Endodermal cell (in vitro differentiated cells): ENCODE results near the gene WDR43. TPM values are rescaled to one million over a fixed set of nuclear protein-coding genes. Genes with fewer than 3 reads are reported as not detected.

Source experiments
- DNase-seq: peaks from one replicate; pipeline ENCODE4 v3.0.0-alpha.2; 2017
- H3K27ac ChIP-seq: 2 replicates; pipeline ENCODE4 v1.5.1; 2013; ENCODE audit warnings: mild to moderate bottlenecking, low read depth, low read length, moderate library complexity
- H3K27me3 ChIP-seq: 2 replicates; pipeline ENCODE4 v1.6.1; 2013; ENCODE audit warnings: mild to moderate bottlenecking, low read length, moderate library complexity; ENCODE audit not compliant: insufficient read depth, control insufficient read depth, poor library complexity, severe bottlenecking
- H3K36me3 ChIP-seq: 2 replicates; pipeline ENCODE4 v1.7.0; 2013; ENCODE audit warnings: mild to moderate bottlenecking, low read length, moderate library complexity; ENCODE audit not compliant: control insufficient read depth, insufficient read depth
- H3K4me1 ChIP-seq: one replicate; pipeline ENCODE4 v1.7.0; 2013; ENCODE audit warnings: low read length; ENCODE audit not compliant: control insufficient read depth, insufficient read depth
- H3K4me3 ChIP-seq: 2 replicates; pipeline ENCODE4 v1.5.1; 2013; ENCODE audit warnings: mild to moderate bottlenecking, low read length, moderate library complexity
- H3K9ac ChIP-seq: 2 replicates; pipeline ENCODE4 v1.6.1; 2013; ENCODE audit warnings: mild to moderate bottlenecking, low read length, moderate library complexity; ENCODE audit not compliant: poor library complexity, severe bottlenecking; ENCODE audit errors: extremely low read depth
- H3K9me3 ChIP-seq: 2 replicates; pipeline ENCODE4 v1.6.1; 2013; ENCODE audit warnings: mild to moderate bottlenecking, low read length, moderate library complexity; ENCODE audit not compliant: control insufficient read depth
- H3K27ac Mint-ChIP-seq: 2 replicates; pipeline ENCODE4 v1.8.0; 2020; ENCODE audit warnings: mixed read lengths
- H3K27me3 Mint-ChIP-seq: 2 replicates; pipeline ENCODE4 v1.8.0; 2021; ENCODE audit warnings: mild to moderate bottlenecking, mixed read lengths; ENCODE audit not compliant: insufficient read depth
- H3K36me3 Mint-ChIP-seq: 2 replicates; pipeline ENCODE4 v1.8.0; 2020; ENCODE audit warnings: low read depth, mixed read lengths
- H3K4me1 Mint-ChIP-seq: 2 replicates; pipeline ENCODE4 v1.8.0; 2020; ENCODE audit warnings: mixed read lengths
- H3K4me3 Mint-ChIP-seq: 2 replicates; pipeline ENCODE4 v1.8.0; 2020; ENCODE audit warnings: mild to moderate bottlenecking, moderate library complexity, mixed read lengths
- H3K9me3 Mint-ChIP-seq: 2 replicates; pipeline ENCODE4 v1.8.0; 2020; ENCODE audit warnings: mild to moderate bottlenecking, mixed read lengths
- CTCF ChIP-seq: fragments of 200-600 bp; sonication (generic); conservative IDR thresholded peaks from 2 replicates; pipeline ENCODE4 v1.5.0; 2021; ENCODE audit warnings: antibody characterized with exemption, mild to moderate bottlenecking
- WGBS, 2 experiments: methylation state at CpG; one replicate each; pipeline versions ENCODE4 v1.1.5 to v1.1.7; 2013; ENCODE audit warnings: missing lambda C conversion rate in 2 of 2, mixed read lengths in 1 of 2; ENCODE audit not compliant: insufficient coverage in 1 of 2, insufficient read length in 1 of 2; 5-methylcytosine and 5-hydroxymethylcytosine counted together
- total RNA-seq, 2 donors: library from RNA; stranded (reverse); fragmentation: NEBNext Ultra II Directional in 1 of 2; extraction: Animal tissue kit (Norgen Biotek cat#: 25700) in 1 of 2; gene quantifications; 2 replicates in 1 of 2; 3 replicates in 1 of 2; pipeline ENCODE4 v1.2.1, GENCODE V29; 2021

The WDR43 gene
- total RNA-seq, 2 donors from 2014 or later, result 64.3 to 77.7 TPM

GRCh38 chr2:28868611-28869010, 25.9 kb upstream of the WDR43 start:
- 72 to 80% methylated on average over 6 to 12 of the region's 12 CpGs for WGBS, 2 experiments
- Histone ChIP-seq H3K9ac (no peak overlapping the region), H3K27me3 (no peaks in the 10 kb centered on the region)

GRCh38 chr2:28869494-28870145, 24.8 kb upstream of the WDR43 start:
- Histone ChIP-seq H3K4me1 (peaks cover 2% of the 10 kb centered on the region), H3K27me3 (peaks cover 2% of the 10 kb centered on the region), H3K27ac (peak overlapping the region; percentile 67), H3K4me3 (peak overlapping the region; percentile 98), H3K36me3 (peaks cover 1% of the 10 kb centered on the region), H3K9me3 (no peaks in the 10 kb centered on the region), H3K9ac (peak overlapping the region; percentile 85)
- Mint-ChIP-seq H3K9me3 (no peaks in the 10 kb centered on the region), H3K27me3 (peaks cover 23% of the 10 kb centered on the region), H3K27ac (peak overlapping the region; percentile 98), H3K4me3 (peak overlapping the region; percentile 98), H3K36me3 (peaks cover 9% of the 10 kb centered on the region), H3K4me1 (peaks cover 15% of the 10 kb centered on the region)
- 1% methylated on average over 19 to 29 of the region's 29 CpGs for WGBS, 2 experiments
- DNase-seq, result peak; percentile 44
- no peak for TF ChIP-seq CTCF

More at GRCh38 chr2:28868611-28869010, 25.9 kb upstream of the WDR43 start:
- H3K27ac Mint-ChIP-seq, result no peak overlapping the region
- H3K27ac ChIP-seq, result no peak overlapping the region
- TF ChIP-seq CTCF, result no peak
- H3K27me3 Mint-ChIP-seq, result peaks cover 17% of the 10 kb centered on the region
- DNase-seq, result peak; percentile 45
- peak overlapping the region; percentile 98 for H3K4me3 Mint-ChIP-seq
- no peaks in the 10 kb centered on the region for H3K9me3 ChIP-seq
- H3K36me3 ChIP-seq, result peaks cover 11% of the 10 kb centered on the region
- peaks cover 12% of the 10 kb centered on the region for H3K36me3 Mint-ChIP-seq
- peaks cover 2% of the 10 kb centered on the region for H3K4me1 ChIP-seq
- peak overlapping the region; percentile 98 for H3K4me3 ChIP-seq
- H3K4me1 Mint-ChIP-seq, result peaks cover 15% of the 10 kb centered on the region
- H3K9me3 Mint-ChIP-seq, result no peaks in the 10 kb centered on the region

GRCh38 chr2:28870146-28870891, 24.1 kb upstream of the WDR43 start, which contains the start of gene TRMT61B:
TSS of gene TRMT61B (minus strand) at chr2:28870309. CDS start at chr2:28870277, 32 bp downstream.
- H3K27me3 ChIP-seq, result peaks cover 9% of the 10 kb centered on the region
- peak within 1 kb of the TSS; percentile 98 for H3K4me3 Mint-ChIP-seq
- WGBS, 2 experiments, result 0% methylated on average over 24 to 57 of the region's 57 CpGs
- H3K36me3 Mint-ChIP-seq, result peaks cover 6% of the 10 kb centered on the region
- peaks cover 15% of the 10 kb centered on the region for H3K4me1 Mint-ChIP-seq
- peak within 1 kb of the TSS; percentile 85 for H3K9ac ChIP-seq
- no peaks in the 10 kb centered on the region for H3K9me3 Mint-ChIP-seq
- TF ChIP-seq CTCF, result no peak
- H3K4me3 ChIP-seq, result peak within 1 kb of the TSS; percentile 98
- no peaks in the 10 kb centered on the region for H3K9me3 ChIP-seq
- no peaks in the 10 kb centered on the region for H3K4me1 ChIP-seq
- peak within 1 kb of the TSS; percentile 98 for H3K27ac Mint-ChIP-seq
- peak; percentile 99 for DNase-seq
- no peaks in the 10 kb centered on the region for H3K36me3 ChIP-seq
- H3K27ac ChIP-seq, result peak within 1 kb of the TSS; percentile 67
- H3K27me3 Mint-ChIP-seq, result peaks cover 29% of the 10 kb centered on the region
